ENCODE results near the gene VOPP1.

VOPP1 gene

DNA sequence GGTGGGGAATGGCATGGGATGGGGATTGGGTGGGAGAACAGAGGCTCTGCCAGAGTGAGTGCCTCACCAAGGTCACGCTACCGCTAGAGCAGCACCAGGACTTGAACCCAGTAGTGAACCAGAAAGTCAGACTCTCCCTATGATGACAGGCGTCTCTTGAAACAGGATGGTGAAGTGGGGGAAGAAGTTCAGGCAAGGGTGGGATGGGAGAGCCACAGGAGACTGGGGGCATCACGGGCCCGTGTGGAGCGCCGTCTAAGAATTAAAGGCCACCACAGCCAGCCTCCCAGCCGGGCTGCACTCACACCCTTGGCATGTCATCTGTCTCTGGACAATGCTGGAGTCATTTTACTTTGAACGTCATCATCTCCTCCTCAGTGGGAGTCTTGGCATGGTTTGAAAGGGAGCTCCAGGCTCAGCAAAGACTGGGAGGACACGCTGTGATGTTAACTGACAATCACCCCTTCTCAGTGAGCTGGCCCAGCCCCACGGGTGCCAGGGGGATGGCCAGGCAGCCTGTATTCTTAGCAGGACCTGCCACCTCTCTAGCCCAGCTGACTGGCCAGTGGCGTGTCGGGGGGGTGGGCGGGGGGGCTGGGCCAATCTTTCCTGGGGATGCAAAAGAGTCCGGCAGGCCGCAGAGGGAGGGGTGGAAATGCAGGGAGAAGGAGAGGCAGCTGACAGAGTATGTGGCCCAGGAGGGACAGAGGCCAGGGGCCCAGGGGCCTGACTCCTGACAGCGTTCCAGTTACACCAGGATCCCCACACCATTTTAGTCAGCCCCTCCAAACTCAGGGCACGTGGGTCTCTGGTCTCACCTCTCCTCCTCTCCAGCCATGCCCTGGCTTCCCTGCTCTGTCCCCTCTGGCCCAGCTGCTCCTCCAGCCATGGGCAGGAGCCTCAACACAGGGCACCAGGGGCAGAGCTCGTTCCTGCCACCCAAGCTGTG lies 96.2 kb downstream of the VOPP1 start:
- Histone ChIP-seq H3K27me3 (replicated peaks; ENCODE audit: insufficient read depth, low read length) (no peaks in the 10 kb centered on the region), H2AFZ (ENCODE audit: low read length) (no peak overlapping the region), H3K4me2 (ENCODE audit: low read depth, low read length) (no peak overlapping the region), H4K20me1 (ENCODE audit: insufficient read depth, low read length) (0 out of 2 replicates have a peak, but pooled peaks cover 3% of the 10 kb centered on the region), H3K9ac (ENCODE audit: low read length) (no peak overlapping the region), H3K4me3 (ENCODE audit: low read length) (no peak overlapping the region), H3K27ac (ENCODE audit: low read length) (no peak overlapping the region), H3K36me3 (replicated peaks; ENCODE audit: insufficient read depth, low read length) (peaks cover 14% of the 10 kb centered on the region), H3K79me2 (ENCODE audit: low read length) (peaks cover 80% of the 10 kb centered on the region), H3F3A (ENCODE audit: insufficient read depth, low read length) (no peaks in the 10 kb centered on the region), H3K9me2 (replicated peaks; ENCODE audit: insufficient read depth, low read length) (no peaks in the 10 kb centered on the region), H3K4me1 (ENCODE audit: low read length) (no peaks in the 10 kb centered on the region), H3K9me3 (replicated peaks; ENCODE audit: insufficient read depth, low read length) (no peaks in the 10 kb centered on the region)
- no peak for DNase-seq
- TF ChIP-seq CTCF (IDR thresholded peaks at IDR 0.05; ENCODE audit: low read length) = no peak

- TF ChIP-seq CTCF (IDR thresholded peaks at IDR 0.05; ENCODE audit: low read length) (no peak), EZH2 (optimal IDR thresholded peaks at IDR 0.05; ENCODE audit: low read depth, low read length) (no peak), EZH2phosphoT487 (IDR thresholded peaks at IDR 0.05; ENCODE audit: low read length) (no peak)
- Histone ChIP-seq H3K9ac (ENCODE audit: low read length) (no peak overlapping the region), H3K27ac (ENCODE audit: low read length) (no peak overlapping the region), H3K9me3 (replicated peaks; ENCODE audit: insufficient read depth, low read length) (no peaks in the 10 kb centered on the region), H3K4me1 (ENCODE audit: low read length) (no peaks in the 10 kb centered on the region), H3F3A (ENCODE audit: insufficient read depth, low read length) (no peaks in the 10 kb centered on the region), H2AFZ (ENCODE audit: low read length) (no peak overlapping the region), H4K20me1 (ENCODE audit: insufficient read depth, low read length) (0 out of 2 replicates have a peak, but pooled peaks cover 3% of the 10 kb centered on the region), H3K27me3 (replicated peaks; ENCODE audit: insufficient read depth, low read length) (no peaks in the 10 kb centered on the region), H3K4me3 (ENCODE audit: low read length) (no peak overlapping the region), H3K9me2 (replicated peaks; ENCODE audit: insufficient read depth, low read length) (no peaks in the 10 kb centered on the region), H3K4me2 (ENCODE audit: low read depth, low read length) (no peak overlapping the region), H3K36me3 (replicated peaks; ENCODE audit: insufficient read depth, low read length) (peaks cover 14% of the 10 kb centered on the region), H3K79me2 (ENCODE audit: low read length) (peaks cover 74% of the 10 kb centered on the region)
- no peak for DNase-seq
These were observed 97.1 kb downstream of the VOPP1 start for GRCh38 chr7:55474944-55475854.

DNA sequence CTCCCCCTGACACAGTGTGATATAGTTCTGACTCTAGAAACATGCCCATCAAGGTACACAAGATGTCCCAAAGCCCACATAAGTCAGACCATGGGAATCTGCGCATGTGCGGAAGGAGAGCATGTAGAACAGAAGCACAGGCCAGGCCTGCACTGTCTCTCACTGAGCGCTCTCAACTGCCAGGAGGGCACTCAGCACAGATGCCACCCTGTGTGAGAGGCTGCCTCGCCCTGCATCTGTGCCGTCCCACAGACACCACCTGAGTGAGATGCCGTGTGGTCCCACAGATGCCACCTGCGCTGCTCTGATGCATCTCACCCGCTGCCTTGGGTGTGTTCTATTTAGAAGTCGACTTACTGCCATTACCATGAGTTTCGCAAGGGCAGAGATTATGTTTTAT lies 98.4 kb downstream of the VOPP1 start:
- H3K4me3 ChIP-seq (ENCODE audit: low read length) = no peak overlapping the region
- no peaks in the 10 kb centered on the region for H3K4me1 ChIP-seq (ENCODE audit: low read length)
- H3K4me2 ChIP-seq (ENCODE audit: low read depth, low read length) = no peak overlapping the region
- H3K9ac ChIP-seq (ENCODE audit: low read length) = no peak overlapping the region
- peaks cover 16% of the 10 kb centered on the region for H3K36me3 ChIP-seq (replicated peaks; ENCODE audit: insufficient read depth, low read length)
- H3K9me3 ChIP-seq (replicated peaks; ENCODE audit: insufficient read depth, low read length) = no peaks in the 10 kb centered on the region
- H3K27me3 ChIP-seq (replicated peaks; ENCODE audit: insufficient read depth, low read length) = no peaks in the 10 kb centered on the region
- H2AFZ ChIP-seq (ENCODE audit: low read length) = no peak overlapping the region
- no peak for DNase-seq
- H3K9me2 ChIP-seq (replicated peaks; ENCODE audit: insufficient read depth, low read length) = no peaks in the 10 kb centered on the region
- H4K20me1 ChIP-seq (ENCODE audit: insufficient read depth, low read length) = no peaks in the 10 kb centered on the region
- no peak for TF ChIP-seq CTCF (IDR thresholded peaks at IDR 0.05; ENCODE audit: low read length)
- TF ChIP-seq EZH2phosphoT487 (IDR thresholded peaks at IDR 0.05; ENCODE audit: low read length) = no peak
- TF ChIP-seq EZH2 (optimal IDR thresholded peaks at IDR 0.05; ENCODE audit: low read depth, low read length) = no peak
- no peak overlapping the region for H3K27ac ChIP-seq (ENCODE audit: low read length)
- H3F3A ChIP-seq (ENCODE audit: insufficient read depth, low read length) = no peaks in the 10 kb centered on the region
- peaks cover 74% of the 10 kb centered on the region for H3K79me2 ChIP-seq (ENCODE audit: low read length)
